WTC11 (cell line): ENCODE data around the gene BFSP1. TPM values are rescaled to one million over a fixed set of nuclear protein-coding genes. Genes with fewer than 3 reads are reported as not detected.
A peak's percentile ranks its signal among the peaks of the same experiment; 100 is the strongest.

Experiments used
- ATAC-seq: fragments of 200-7000 bp; cut with Tn5 transposase; 2 replicates; pipeline ENCODE4 v1.10.0; 2021; ENCODE audit warnings: mild to moderate bottlenecking, moderate library complexity
- CTCF ChIA-PET: fragments of 300-600 bp; sonication (Branson Sonifier 250); formaldehyde crosslinking; loops from one replicate; lab custom pipeline; 2021; ENCODE audit warnings: antibody characterized with exemption; lab: Charles Lee
- POLR2A ChIA-PET: fragments of 350-600 bp; sonication (Branson Sonifier 250); formaldehyde crosslinking; loops from one replicate; lab custom pipeline; 2021; ENCODE audit warnings: antibody characterized with exemption; lab: Charles Lee
- DNase-seq: peaks from one replicate; pipeline ENCODE4 v3.0.0; 2021; ENCODE audit warnings: low spot score
- H3K27ac Mint-ChIP-seq: 2 replicates; pipeline ENCODE4 v1.8.0; 2021; ENCODE audit warnings: mixed read lengths
- H3K27me3 Mint-ChIP-seq: 2 replicates; pipeline ENCODE4 v1.8.0; 2021; ENCODE audit warnings: low read depth, mild to moderate bottlenecking, moderate library complexity, mixed read lengths
- H3K36me3 Mint-ChIP-seq: 2 replicates; pipeline ENCODE4 v1.8.0; 2021; ENCODE audit warnings: mixed read lengths
- H3K4me1 Mint-ChIP-seq: 2 replicates; pipeline ENCODE4 v1.8.0; 2022; ENCODE audit warnings: mixed read lengths
- H3K4me3 Mint-ChIP-seq: 2 replicates; pipeline ENCODE4 v1.8.0; 2021; ENCODE audit warnings: mild to moderate bottlenecking, moderate library complexity, mixed read lengths
- H3K9me3 Mint-ChIP-seq: 2 replicates; pipeline ENCODE4 v1.8.0; 2021; ENCODE audit warnings: mixed read lengths
- ETV6 ChIP-seq: sonication (generic); formaldehyde crosslinking; IDR thresholded peaks from 2 replicates; pipeline ENCODE4 v1.8.1; 2022; ENCODE audit warnings: mild to moderate bottlenecking, missing genetic modification reagents
- FOXK1 ChIP-seq: sonication (generic); formaldehyde crosslinking; IDR thresholded peaks from 2 replicates; pipeline ENCODE4 v1.8.0; 2022; ENCODE audit warnings: mild to moderate bottlenecking, moderate library complexity, missing genetic modification reagents
- FOXP1 ChIP-seq: sonication (generic); formaldehyde crosslinking; IDR thresholded peaks from 2 replicates; pipeline ENCODE4 v1.8.0; 2022; ENCODE audit warnings: missing genetic modification reagents, mild to moderate bottlenecking, moderate library complexity, borderline replicate concordance
- GRHL2 ChIP-seq: fragments of 250-450 bp; sonication (Bioruptor Pico); IDR thresholded peaks from 2 replicates; pipeline ENCODE4 v1.8.0; 2022; ENCODE audit warnings: mild to moderate bottlenecking, moderate library complexity; ENCODE audit not compliant: insufficient replicate concordance, severe bottlenecking
- IRF2 ChIP-seq: sonication (generic); formaldehyde crosslinking; IDR thresholded peaks from 2 replicates; pipeline ENCODE4 v1.8.0; 2022; ENCODE audit warnings: low read depth, missing genetic modification reagents, borderline replicate concordance
- MXD4 ChIP-seq: fragments of 250-450 bp; sonication (Bioruptor Pico); IDR thresholded peaks from 2 replicates; pipeline ENCODE4 v1.8.0; 2021; ENCODE audit warnings: mild to moderate bottlenecking, moderate library complexity, borderline replicate concordance
- TP53 ChIP-seq: sonication (generic); formaldehyde crosslinking; IDR thresholded peaks from 2 replicates; pipeline ENCODE4 v1.8.1; 2023; ENCODE audit warnings: mild to moderate bottlenecking, missing genetic modification reagents
- ZNF396 ChIP-seq: fragments of 250-450 bp; sonication (Bioruptor Pico); IDR thresholded peaks from 2 replicates; pipeline ENCODE4 v1.8.0; 2021; ENCODE audit warnings: mild to moderate bottlenecking, moderate library complexity, borderline replicate concordance
- total RNA-seq: library from RNA; stranded (reverse); gene quantifications from 3 replicates; pipeline ENCODE4 v1.2.3, GENCODE V29; 2021
- TF ChIP-seq, protein P1 (sequence below): sonication (generic); formaldehyde crosslinking; IDR thresholded peaks from 2 replicates; pipeline ENCODE4 v1.8.0; 2022; ENCODE audit warnings: mild to moderate bottlenecking, missing genetic modification reagents
- TF ChIP-seq, protein P2 (sequence below): fragments of 250-450 bp; sonication (Bioruptor Pico); conservative IDR thresholded peaks from 2 replicates; pipeline ENCODE4 v1.9.0; 2021; ENCODE audit warnings: mild to moderate bottlenecking
- TF ChIP-seq, protein P3 (sequence below): fragments of 250-450 bp; sonication (Bioruptor Pico); IDR thresholded peaks from 2 replicates; pipeline ENCODE4 v1.9.0; 2021; ENCODE audit warnings: mild to moderate bottlenecking, borderline replicate concordance
- TF ChIP-seq, protein P4 (sequence below): sonication (generic); formaldehyde crosslinking; IDR thresholded peaks from 2 replicates; pipeline ENCODE4 v1.8.1; 2022; ENCODE audit warnings: missing genetic modification reagents, borderline replicate concordance
- TF ChIP-seq, protein P5 (sequence below): fragments of 250-450 bp; sonication (Bioruptor Pico); IDR thresholded peaks from 2 replicates; pipeline ENCODE4 v2.1.2; 2022; ENCODE audit warnings: mild to moderate bottlenecking, moderate library complexity
- TF ChIP-seq, protein P6 (sequence below): sonication (generic); formaldehyde crosslinking; IDR thresholded peaks from 2 replicates; pipeline ENCODE4 v1.8.0; 2022; ENCODE audit warnings: mild to moderate bottlenecking, missing genetic modification reagents
- TF ChIP-seq, protein P7 (sequence below): sonication (generic); formaldehyde crosslinking; IDR thresholded peaks from 2 replicates; pipeline ENCODE4 v1.8.1; 2023; ENCODE audit warnings: mild to moderate bottlenecking, missing genetic modification reagents

The BFSP1 gene
- total RNA-seq, 1 experiment from 2014 or later: 3.0 TPM

DNA sequence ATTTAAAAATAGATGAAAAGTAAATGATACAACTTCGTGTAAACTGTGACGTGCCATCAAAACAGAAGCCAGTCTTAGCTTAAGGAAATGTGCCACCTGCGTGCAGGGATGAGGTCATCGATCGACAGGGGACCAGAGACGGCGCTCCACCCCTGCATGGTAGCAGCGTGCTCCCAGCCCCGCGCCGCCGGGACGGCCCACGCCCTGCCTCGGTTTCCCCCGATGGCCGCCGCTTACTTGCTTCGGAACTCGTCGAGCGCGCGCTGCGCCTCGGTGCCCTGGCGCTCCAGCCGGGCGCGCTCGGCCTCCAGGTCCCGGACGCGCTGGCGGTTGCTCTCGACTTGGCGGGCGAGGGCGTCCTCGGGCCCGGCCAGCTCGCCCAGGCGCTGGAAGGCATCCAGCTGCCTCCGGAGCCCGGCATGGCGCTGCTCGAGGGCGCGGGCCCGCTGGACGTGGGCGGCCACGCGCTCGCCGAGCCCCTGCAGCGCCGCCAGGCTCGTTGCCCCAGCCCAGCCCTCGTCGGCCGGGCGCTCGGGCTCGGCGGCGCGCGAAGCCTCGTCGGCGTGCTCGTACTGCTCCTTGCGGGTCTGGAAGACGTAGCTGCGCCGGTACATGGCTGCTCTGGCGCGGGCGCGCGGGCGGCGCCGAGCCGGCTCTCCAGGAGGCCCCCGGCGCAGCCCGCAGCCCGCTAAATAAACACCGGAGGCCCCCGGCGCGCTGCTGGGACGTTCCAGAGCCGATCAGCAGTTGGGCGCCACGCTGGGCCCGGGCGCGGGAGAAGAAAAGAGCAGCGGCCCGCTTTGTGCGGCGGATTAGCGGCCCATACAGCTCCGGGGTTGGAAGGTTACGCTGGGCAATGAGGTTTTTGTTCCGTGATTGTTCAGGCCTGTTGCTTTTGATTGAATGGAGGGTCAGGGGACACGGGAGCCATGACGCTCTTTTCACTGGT, at the start of gene BFSP1 (continued):
- TF ChIP-seq, protein P1, sequence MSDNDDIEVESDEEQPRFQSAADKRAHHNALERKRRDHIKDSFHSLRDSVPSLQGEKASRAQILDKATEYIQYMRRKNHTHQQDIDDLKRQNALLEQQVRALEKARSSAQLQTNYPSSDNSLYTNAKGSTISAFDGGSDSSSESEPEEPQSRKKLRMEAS: no peak; the same call in 1 of the 2 replicates
- TF ChIP-seq TP53 (CRISPR knock-in tag) (peak; percentile 87), IRF2 (no peak), MXD4 (CRISPR knock-in tag) (no peak), FOXK1 (CRISPR knock-in tag) (no peak; the same call in none of the 2 replicates)
- TF ChIP-seq, protein P2, sequence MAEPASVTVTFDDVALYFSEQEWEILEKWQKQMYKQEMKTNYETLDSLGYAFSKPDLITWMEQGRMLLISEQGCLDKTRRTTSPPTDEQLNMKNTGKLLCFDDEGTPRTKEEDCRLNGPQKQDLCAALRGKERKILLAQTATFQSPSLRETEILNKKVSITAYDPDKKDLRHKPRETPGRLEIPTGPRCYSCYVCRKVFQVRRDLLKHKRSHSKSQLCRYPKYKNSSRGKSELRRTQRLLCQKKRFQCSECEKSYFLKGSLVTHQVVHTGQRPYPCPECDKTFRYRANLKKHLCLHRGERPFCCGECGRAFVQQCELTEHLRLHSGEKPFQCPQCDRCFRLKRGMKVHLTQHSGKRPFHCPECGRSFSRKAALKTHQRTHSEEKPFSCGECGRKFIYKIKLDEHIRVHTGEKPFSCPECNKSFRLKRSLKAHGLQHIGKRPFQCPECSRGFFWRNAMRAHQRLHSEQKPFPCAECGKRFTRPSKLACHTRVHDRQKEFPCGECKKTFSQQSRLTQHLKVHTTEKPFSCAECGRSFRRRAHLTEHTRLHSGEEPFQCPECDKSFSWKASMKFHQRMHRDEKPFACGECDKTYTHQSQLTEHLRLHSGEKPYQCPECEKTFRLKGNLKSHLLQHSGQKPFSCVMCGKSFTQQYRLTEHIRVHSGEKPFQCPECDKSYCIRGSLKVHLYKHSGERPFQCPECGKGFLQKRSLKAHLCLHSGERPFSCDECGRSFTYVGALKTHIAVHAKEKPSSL (CRISPR knock-in tag): no peak
- TF ChIP-seq, protein P3, sequence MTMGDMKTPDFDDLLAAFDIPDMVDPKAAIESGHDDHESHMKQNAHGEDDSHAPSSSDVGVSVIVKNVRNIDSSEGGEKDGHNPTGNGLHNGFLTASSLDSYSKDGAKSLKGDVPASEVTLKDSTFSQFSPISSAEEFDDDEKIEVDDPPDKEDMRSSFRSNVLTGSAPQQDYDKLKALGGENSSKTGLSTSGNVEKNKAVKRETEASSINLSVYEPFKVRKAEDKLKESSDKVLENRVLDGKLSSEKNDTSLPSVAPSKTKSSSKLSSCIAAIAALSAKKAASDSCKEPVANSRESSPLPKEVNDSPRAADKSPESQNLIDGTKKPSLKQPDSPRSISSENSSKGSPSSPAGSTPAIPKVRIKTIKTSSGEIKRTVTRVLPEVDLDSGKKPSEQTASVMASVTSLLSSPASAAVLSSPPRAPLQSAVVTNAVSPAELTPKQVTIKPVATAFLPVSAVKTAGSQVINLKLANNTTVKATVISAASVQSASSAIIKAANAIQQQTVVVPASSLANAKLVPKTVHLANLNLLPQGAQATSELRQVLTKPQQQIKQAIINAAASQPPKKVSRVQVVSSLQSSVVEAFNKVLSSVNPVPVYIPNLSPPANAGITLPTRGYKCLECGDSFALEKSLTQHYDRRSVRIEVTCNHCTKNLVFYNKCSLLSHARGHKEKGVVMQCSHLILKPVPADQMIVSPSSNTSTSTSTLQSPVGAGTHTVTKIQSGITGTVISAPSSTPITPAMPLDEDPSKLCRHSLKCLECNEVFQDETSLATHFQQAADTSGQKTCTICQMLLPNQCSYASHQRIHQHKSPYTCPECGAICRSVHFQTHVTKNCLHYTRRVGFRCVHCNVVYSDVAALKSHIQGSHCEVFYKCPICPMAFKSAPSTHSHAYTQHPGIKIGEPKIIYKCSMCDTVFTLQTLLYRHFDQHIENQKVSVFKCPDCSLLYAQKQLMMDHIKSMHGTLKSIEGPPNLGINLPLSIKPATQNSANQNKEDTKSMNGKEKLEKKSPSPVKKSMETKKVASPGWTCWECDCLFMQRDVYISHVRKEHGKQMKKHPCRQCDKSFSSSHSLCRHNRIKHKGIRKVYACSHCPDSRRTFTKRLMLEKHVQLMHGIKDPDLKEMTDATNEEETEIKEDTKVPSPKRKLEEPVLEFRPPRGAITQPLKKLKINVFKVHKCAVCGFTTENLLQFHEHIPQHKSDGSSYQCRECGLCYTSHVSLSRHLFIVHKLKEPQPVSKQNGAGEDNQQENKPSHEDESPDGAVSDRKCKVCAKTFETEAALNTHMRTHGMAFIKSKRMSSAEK: no peak
- TF ChIP-seq, protein P4, sequence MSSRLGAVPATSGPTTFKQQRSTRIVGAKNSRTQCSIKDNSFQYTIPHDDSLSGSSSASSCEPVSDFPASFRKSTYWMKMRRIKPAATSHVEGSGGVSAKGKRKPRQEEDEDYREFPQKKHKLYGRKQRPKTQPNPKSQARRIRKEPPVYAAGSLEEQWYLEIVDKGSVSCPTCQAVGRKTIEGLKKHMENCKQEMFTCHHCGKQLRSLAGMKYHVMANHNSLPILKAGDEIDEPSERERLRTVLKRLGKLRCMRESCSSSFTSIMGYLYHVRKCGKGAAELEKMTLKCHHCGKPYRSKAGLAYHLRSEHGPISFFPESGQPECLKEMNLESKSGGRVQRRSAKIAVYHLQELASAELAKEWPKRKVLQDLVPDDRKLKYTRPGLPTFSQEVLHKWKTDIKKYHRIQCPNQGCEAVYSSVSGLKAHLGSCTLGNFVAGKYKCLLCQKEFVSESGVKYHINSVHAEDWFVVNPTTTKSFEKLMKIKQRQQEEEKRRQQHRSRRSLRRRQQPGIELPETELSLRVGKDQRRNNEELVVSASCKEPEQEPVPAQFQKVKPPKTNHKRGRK (CRISPR knock-in tag): no peak
- TF ChIP-seq, protein P5, sequence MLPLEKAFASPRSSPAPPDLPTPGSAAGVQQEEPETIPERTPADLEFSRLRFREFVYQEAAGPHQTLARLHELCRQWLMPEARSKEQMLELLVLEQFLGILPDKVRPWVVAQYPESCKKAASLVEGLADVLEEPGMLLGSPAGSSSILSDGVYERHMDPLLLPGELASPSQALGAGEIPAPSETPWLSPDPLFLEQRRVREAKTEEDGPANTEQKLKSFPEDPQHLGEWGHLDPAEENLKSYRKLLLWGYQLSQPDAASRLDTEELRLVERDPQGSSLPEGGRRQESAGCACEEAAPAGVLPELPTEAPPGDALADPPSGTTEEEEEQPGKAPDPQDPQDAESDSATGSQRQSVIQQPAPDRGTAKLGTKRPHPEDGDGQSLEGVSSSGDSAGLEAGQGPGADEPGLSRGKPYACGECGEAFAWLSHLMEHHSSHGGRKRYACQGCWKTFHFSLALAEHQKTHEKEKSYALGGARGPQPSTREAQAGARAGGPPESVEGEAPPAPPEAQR: no peak
- TF ChIP-seq, protein P6, sequence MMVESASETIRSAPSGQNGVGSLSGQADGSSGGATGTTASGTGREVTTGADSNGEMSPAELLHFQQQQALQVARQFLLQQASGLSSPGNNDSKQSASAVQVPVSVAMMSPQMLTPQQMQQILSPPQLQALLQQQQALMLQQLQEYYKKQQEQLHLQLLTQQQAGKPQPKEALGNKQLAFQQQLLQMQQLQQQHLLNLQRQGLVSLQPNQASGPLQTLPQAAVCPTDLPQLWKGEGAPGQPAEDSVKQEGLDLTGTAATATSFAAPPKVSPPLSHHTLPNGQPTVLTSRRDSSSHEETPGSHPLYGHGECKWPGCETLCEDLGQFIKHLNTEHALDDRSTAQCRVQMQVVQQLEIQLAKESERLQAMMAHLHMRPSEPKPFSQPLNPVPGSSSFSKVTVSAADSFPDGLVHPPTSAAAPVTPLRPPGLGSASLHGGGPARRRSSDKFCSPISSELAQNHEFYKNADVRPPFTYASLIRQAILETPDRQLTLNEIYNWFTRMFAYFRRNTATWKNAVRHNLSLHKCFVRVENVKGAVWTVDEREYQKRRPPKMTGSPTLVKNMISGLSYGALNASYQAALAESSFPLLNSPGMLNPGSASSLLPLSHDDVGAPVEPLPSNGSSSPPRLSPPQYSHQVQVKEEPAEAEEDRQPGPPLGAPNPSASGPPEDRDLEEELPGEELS (CRISPR knock-in tag): peak; percentile 55; the same call in 1 of the 2 replicates
- TF ChIP-seq, all 79 proteins: peak for 23

DNA sequence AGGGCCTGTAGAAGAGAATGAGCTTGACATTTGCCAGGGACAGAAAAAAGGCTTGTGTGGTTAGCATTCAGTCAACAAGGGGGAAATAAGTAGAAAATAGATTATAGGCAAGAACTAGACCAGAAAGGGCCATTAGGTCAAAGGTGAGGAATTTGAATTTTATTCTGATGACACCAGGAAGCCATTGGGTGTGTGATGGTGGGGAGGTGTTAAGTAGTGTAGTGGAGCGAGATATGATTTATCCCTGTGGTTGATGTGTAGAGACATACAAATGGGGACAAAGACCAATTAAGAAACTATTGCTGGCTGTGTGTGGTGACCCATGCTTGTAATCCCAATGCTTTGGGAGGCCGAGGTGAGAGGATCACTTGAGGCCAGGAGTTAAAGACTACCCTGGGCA, 49.7 kb upstream of the BFSP1 start:
- Mint-ChIP-seq H3K27me3 (no peaks in the 10 kb centered on the region), H3K4me1 (peaks cover 30% of the 10 kb centered on the region), H3K27ac (no peak overlapping the region), H3K9me3 (no peaks in the 10 kb centered on the region), H3K36me3 (no peaks in the 10 kb centered on the region), H3K4me3 (no peak overlapping the region)
- POLR2A ChIA-PET: no interaction called here
- DNase-seq: no peak
- no peak for ATAC-seq
- CTCF ChIA-PET: interaction anchor here (0.7 kb wide), 1 partner anchor 23 kb away, joined by 3 read pairs; no protein-coding TSS in a partner anchor
- no peak for TF ChIP-seq GRHL2 (CRISPR knock-in tag)
- TF ChIP-seq, protein P7, sequence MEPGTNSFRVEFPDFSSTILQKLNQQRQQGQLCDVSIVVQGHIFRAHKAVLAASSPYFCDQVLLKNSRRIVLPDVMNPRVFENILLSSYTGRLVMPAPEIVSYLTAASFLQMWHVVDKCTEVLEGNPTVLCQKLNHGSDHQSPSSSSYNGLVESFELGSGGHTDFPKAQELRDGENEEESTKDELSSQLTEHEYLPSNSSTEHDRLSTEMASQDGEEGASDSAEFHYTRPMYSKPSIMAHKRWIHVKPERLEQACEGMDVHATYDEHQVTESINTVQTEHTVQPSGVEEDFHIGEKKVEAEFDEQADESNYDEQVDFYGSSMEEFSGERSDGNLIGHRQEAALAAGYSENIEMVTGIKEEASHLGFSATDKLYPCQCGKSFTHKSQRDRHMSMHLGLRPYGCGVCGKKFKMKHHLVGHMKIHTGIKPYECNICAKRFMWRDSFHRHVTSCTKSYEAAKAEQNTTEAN: no peak
- TF ChIP-seq ETV6: no peak
- no peak for TF ChIP-seq IRF2
- TF ChIP-seq ZNF396 (CRISPR knock-in tag): no peak
- TF ChIP-seq FOXP1 (CRISPR knock-in tag): no peak
